ENCODE results near the gene KLK1. TPM values are rescaled to one million over a fixed set of nuclear protein-coding genes. Genes with fewer than 3 reads are reported as not detected.

KLK1 gene
- total and polyA plus RNA-seq, 2 of the 13 experiments (the other 11 are each of a cell fraction or from before 2014, with no cell fraction given) = not detected

DNA sequence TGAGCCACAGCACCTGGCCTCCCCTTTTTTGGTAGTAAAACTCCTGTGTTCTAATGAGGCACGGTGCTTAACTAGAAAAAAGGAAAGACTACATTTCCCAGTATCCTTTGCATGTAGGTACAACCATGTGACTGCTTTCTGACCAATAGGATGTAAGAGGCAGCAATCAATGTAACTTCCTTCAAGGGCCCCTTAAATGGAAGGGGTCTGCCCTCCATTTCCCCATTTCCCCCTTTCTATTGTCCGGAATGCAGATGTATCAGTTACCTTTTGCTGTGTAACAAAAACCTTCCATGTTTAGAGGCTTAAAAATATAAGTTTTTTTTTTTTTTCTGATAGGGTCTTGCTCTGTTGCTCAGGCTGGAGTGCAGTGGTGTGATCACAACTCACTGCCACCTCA lies 51.1 kb downstream of the KLK1 start (continued):
- TF ChIP-seq NFAT5 (CRISPR knock-in tag; IDR thresholded peaks at IDR 0.05) (no peak), ZNF749 (CRISPR knock-in tag; IDR thresholded peaks at IDR 0.05; ENCODE audit: borderline replicate concordance) (no peak), ATF7 (IDR thresholded peaks at IDR 0.05) (no peak), ATF7 (CRISPR knock-in tag; IDR thresholded peaks at IDR 0.05) (no peak), THAP11 (CRISPR knock-in tag; IDR thresholded peaks at IDR 0.05) (peak; percentile 95), HCFC1 (IDR thresholded peaks at IDR 0.05; ENCODE audit: low read depth, low read length) (0 out of 2 replicates have a peak, but pooled peaks have one; percentile 16), ZNF790 (CRISPR knock-in tag; IDR thresholded peaks at IDR 0.05; ENCODE audit: borderline replicate concordance) (no peak), ZNF143 (CRISPR knock-in tag; IDR thresholded peaks at IDR 0.05) (peak; percentile 83), RARG (CRISPR knock-in tag; IDR thresholded peaks at IDR 0.05; ENCODE audit: low read depth) (no peak), ZBTB49 (CRISPR knock-in tag; IDR thresholded peaks at IDR 0.05; ENCODE audit: borderline replicate concordance) (no peak), ZNF331 (CRISPR knock-in tag; IDR thresholded peaks at IDR 0.05) (no peak), ADNP (CRISPR knock-in tag; IDR thresholded peaks at IDR 0.05) (no peak), ZBTB21 (CRISPR knock-in tag; IDR thresholded peaks at IDR 0.05) (no peak), ELF1 (CRISPR knock-in tag; IDR thresholded peaks at IDR 0.05) (no peak)
- TF ChIP-seq, protein P1, sequence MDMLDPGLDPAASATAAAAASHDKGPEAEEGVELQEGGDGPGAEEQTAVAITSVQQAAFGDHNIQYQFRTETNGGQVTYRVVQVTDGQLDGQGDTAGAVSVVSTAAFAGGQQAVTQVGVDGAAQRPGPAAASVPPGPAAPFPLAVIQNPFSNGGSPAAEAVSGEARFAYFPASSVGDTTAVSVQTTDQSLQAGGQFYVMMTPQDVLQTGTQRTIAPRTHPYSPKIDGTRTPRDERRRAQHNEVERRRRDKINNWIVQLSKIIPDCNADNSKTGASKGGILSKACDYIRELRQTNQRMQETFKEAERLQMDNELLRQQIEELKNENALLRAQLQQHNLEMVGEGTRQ (IDR thresholded peaks at IDR 0.05; ENCODE audit: low read depth, low read length) = no peak
- TF ChIP-seq, protein P1 (CRISPR knock-in tag; IDR thresholded peaks at IDR 0.05; ENCODE audit: borderline replicate concordance) = peak; percentile 59; the same call in 1 of the 2 replicates
- TF ChIP-seq, protein P2, sequence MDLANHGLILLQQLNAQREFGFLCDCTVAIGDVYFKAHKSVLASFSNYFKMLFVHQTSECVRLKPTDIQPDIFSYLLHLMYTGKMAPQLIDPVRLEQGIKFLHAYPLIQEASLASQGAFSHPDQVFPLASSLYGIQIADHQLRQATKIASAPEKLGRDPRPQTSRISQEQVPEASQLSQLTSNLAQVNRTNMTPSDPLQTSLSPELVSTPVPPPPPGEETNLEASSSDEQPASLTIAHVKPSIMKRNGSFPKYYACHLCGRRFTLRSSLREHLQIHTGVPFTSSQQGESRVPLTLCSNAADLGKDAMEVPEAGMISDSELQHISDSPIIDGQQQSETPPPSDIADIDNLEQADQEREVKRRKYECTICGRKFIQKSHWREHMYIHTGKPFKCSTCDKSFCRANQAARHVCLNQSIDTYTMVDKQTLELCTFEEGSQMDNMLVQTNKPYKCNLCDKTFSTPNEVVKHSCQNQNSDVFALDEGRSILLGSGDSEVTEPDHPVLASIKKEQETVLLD (CRISPR knock-in tag; IDR thresholded peaks at IDR 0.05; ENCODE audit: low read depth) = no peak
- TF ChIP-seq, protein P3, sequence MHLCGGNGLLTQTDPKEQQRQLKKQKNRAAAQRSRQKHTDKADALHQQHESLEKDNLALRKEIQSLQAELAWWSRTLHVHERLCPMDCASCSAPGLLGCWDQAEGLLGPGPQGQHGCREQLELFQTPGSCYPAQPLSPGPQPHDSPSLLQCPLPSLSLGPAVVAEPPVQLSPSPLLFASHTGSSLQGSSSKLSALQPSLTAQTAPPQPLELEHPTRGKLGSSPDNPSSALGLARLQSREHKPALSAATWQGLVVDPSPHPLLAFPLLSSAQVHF (CRISPR knock-in tag; IDR thresholded peaks at IDR 0.05) = no peak

Measured in HepG2 (cell line).